ENCODE results near the gene SHC3. TPM values are rescaled to one million over a fixed set of nuclear protein-coding genes. Genes with fewer than 3 reads are reported as not detected.

The SHC3 gene
- total and polyA plus RNA-seq, 2 experiments from 2014 or later = 0.30 to 0.54 TPM

GRCh38 chr9:89008744-89009545 lies 169.7 kb downstream of the SHC3 start:
- H3K27me3 ChIP-seq (replicated peaks; ENCODE audit: insufficient read depth) = no peaks in the 10 kb centered on the region
- H3F3A ChIP-seq (ENCODE audit: insufficient read depth) = 0 out of 2 replicates have a peak, but pooled peaks cover 11% of the 10 kb centered on the region
- H3K27ac ChIP-seq = no peak overlapping the region
- no peak overlapping the region for H3K4me2 ChIP-seq (ENCODE audit: unreplicated experiment)
- no peaks in the 10 kb centered on the region for H3K4me1 ChIP-seq (ENCODE audit: insufficient read depth)
- no peaks in the 10 kb centered on the region for H4K20me1 ChIP-seq (ENCODE audit: insufficient read depth)
- no peaks in the 10 kb centered on the region for H3K9me3 ChIP-seq (ENCODE audit: low read depth)
- no peaks in the 10 kb centered on the region for H3K36me3 ChIP-seq (ENCODE audit: low read depth)
- DNase-seq = peak; percentile 14
- no peak overlapping the region for H3K9ac ChIP-seq
- 89 to 91% methylated on average over 12 of the region's 12 CpGs for WGBS, 2 experiments (ENCODE audit: low coverage in 1 of 2, low lambda C conversion rate in 2 of 2, missing lambda C conversion rate in 2 of 2)
- H2AFZ ChIP-seq = no peak overlapping the region
- no peak for TF ChIP-seq EZH2 (IDR thresholded peaks at IDR 0.05; ENCODE audit: insufficient read depth, poor library complexity, severe bottlenecking)
- TF ChIP-seq EZH2phosphoT487 (IDR thresholded peaks at IDR 0.05; ENCODE audit: insufficient read depth, low read depth) = no peak
- no peaks in the 10 kb centered on the region for H3K79me2 ChIP-seq (ENCODE audit: insufficient read depth)
- no peaks in the 10 kb centered on the region for H3K9me2 ChIP-seq (ENCODE audit: insufficient read depth)
- in situ Hi-C loops (cut with MboI) = loop anchor here (10.0 kb wide), 1 partner anchor 266 kb away; no protein-coding TSS in a partner anchor
- H3K4me3 ChIP-seq = no peak overlapping the region

GRCh38 chr9:89008055-89008743 lies 170.4 kb downstream of the SHC3 start:
- Histone ChIP-seq H3K9me2 (ENCODE audit: insufficient read depth) (no peaks in the 10 kb centered on the region), H3K4me2 (ENCODE audit: unreplicated experiment) (no peak overlapping the region), H3K4me1 (ENCODE audit: insufficient read depth) (no peaks in the 10 kb centered on the region), H4K20me1 (ENCODE audit: insufficient read depth) (no peaks in the 10 kb centered on the region), H3K9me3 (ENCODE audit: low read depth) (no peaks in the 10 kb centered on the region), H3K9ac (no peak overlapping the region), H3K27ac (no peak overlapping the region), H2AFZ (no peak overlapping the region), H3K79me2 (ENCODE audit: insufficient read depth) (0 out of 2 replicates have a peak, but pooled peaks cover 5% of the 10 kb centered on the region), H3K4me3 (no peak overlapping the region), H3K36me3 (ENCODE audit: low read depth) (no peaks in the 10 kb centered on the region), H3F3A (ENCODE audit: insufficient read depth) (0 out of 2 replicates have a peak, but pooled peaks cover 11% of the 10 kb centered on the region), H3K27me3 (replicated peaks; ENCODE audit: insufficient read depth) (no peaks in the 10 kb centered on the region)
- 91 to 92% methylated on average over 9 of the region's 9 CpGs for WGBS, 2 experiments (ENCODE audit: low coverage in 1 of 2, low lambda C conversion rate in 2 of 2, missing lambda C conversion rate in 2 of 2)
- no peak for TF ChIP-seq EZH2phosphoT487 (IDR thresholded peaks at IDR 0.05; ENCODE audit: insufficient read depth, low read depth)
- TF ChIP-seq EZH2 (IDR thresholded peaks at IDR 0.05; ENCODE audit: insufficient read depth, poor library complexity, severe bottlenecking) = no peak
- in situ Hi-C loops (cut with MboI) = loop anchor here (10.0 kb wide), 1 partner anchor 267 kb away; no protein-coding TSS in a partner anchor
- no peak for DNase-seq

- H3K27me3 ChIP-seq (replicated peaks; ENCODE audit: insufficient read depth) = no peaks in the 10 kb centered on the region
- H3K4me1 ChIP-seq (ENCODE audit: insufficient read depth) = no peaks in the 10 kb centered on the region
- H3K36me3 ChIP-seq (ENCODE audit: low read depth) = no peaks in the 10 kb centered on the region
- H3K9me3 ChIP-seq (ENCODE audit: low read depth) = no peaks in the 10 kb centered on the region
- H3K79me2 ChIP-seq (ENCODE audit: insufficient read depth) = peaks cover 14% of the 10 kb centered on the region; the same call in 1 of the 2 replicates
- H4K20me1 ChIP-seq (ENCODE audit: insufficient read depth) = no peaks in the 10 kb centered on the region
- in situ Hi-C loops (cut with MboI) = loop anchor here (10.0 kb wide), 1 partner anchor 268 kb away; no protein-coding TSS in a partner anchor
- no peak overlapping the region for H3K27ac ChIP-seq
- no peak overlapping the region for H2AFZ ChIP-seq
- 0 out of 2 replicates have a peak, but pooled peaks cover 11% of the 10 kb centered on the region for H3F3A ChIP-seq (ENCODE audit: insufficient read depth)
- no peak overlapping the region for H3K4me2 ChIP-seq (ENCODE audit: unreplicated experiment)
- no peaks in the 10 kb centered on the region for H3K9me2 ChIP-seq (ENCODE audit: insufficient read depth)
- no peak overlapping the region for H3K9ac ChIP-seq
- DNase-seq = no peak
- TF ChIP-seq EZH2 (IDR thresholded peaks at IDR 0.05; ENCODE audit: insufficient read depth, poor library complexity, severe bottlenecking) (no peak), EZH2phosphoT487 (IDR thresholded peaks at IDR 0.05; ENCODE audit: insufficient read depth, low read depth) (no peak)
- H3K4me3 ChIP-seq = no peak overlapping the region
- WGBS, 2 experiments (ENCODE audit: low coverage in 1 of 2, low lambda C conversion rate in 2 of 2, missing lambda C conversion rate in 2 of 2) = 88 to 90% methylated on average over 9 of the region's 9 CpGs
Observed at GRCh38 chr9:89006996-89007967, 171.3 kb downstream of the SHC3 start.
